C4-2B (cell line): ENCODE measurements around the gene GGA2.

ENCODE experiments used
- H3K27ac ChIP-seq: fragments of 450-650 bp; 2 replicates; pipeline ENCODE4 v1.5.1; 2017
- CTCF ChIP-seq: fragments of 450-650 bp; conservative IDR thresholded peaks from 2 replicates; pipeline ENCODE4 v1.5.1; 2017; ENCODE audit warnings: mild to moderate bottlenecking
- ZFX ChIP-seq: fragments of 450-650 bp; IDR thresholded peaks from 2 replicates; pipeline ENCODE4 v1.6.1; 2017

Gene GGA2

GRCh38 chr16:23436951-23437350, 73.3 kb downstream of the GGA2 start:
- TF ChIP-seq ZFX (no peak), CTCF (no peak)
- H3K27ac ChIP-seq = no peak overlapping the region

GRCh38 chr16:23435500-23435899, 74.8 kb downstream of the GGA2 start:
- H3K27ac ChIP-seq = no peak overlapping the region
- TF ChIP-seq ZFX (no peak), CTCF (peak; percentile 96)

GRCh38 chr16:23434380-23434779, 75.9 kb downstream of the GGA2 start:
- TF ChIP-seq CTCF = peak; percentile 81
- no peak for TF ChIP-seq ZFX
- H3K27ac ChIP-seq = no peak overlapping the region

- no peak for TF ChIP-seq CTCF
- no peak for TF ChIP-seq ZFX
- H3K27ac ChIP-seq = no peak overlapping the region
Measured at GRCh38 chr16:23433261-23433920, 76.9 kb downstream of the GGA2 start.

GRCh38 chr16:23432176-23433128, 77.8 kb downstream of the GGA2 start:
- no peak overlapping the region for H3K27ac ChIP-seq
- TF ChIP-seq ZFX (no peak), CTCF (no peak)

GRCh38 chr16:23428351-23428750, 81.9 kb downstream of the GGA2 start:
- TF ChIP-seq ZFX (no peak), CTCF (no peak)
- H3K27ac ChIP-seq = no peak overlapping the region

- H3K27ac ChIP-seq = peak overlapping the region; percentile 73
- no peak for TF ChIP-seq CTCF
- no peak for TF ChIP-seq ZFX
Measured at GRCh38 chr16:23424292-23424958, 85.9 kb downstream of the GGA2 start.
